HEK293 (cell line): ENCODE results near the gene ERAS.
"Not testable (repeated sequence)": the region's sequence is repeated elsewhere in the genome, so short reads cannot be mapped to it uniquely, and the experiment has no call there.

ENCODE experiments used
- CTCF ChIP-seq: fragments of 450-650 bp; formaldehyde crosslinking; IDR thresholded peaks from 2 replicates; pipeline ENCODE4 v1.5.1; 2016; ENCODE audit warnings: missing biosample characterization, missing genetic modification characterization
- KLF1 ChIP-seq: fragments of 450-650 bp; formaldehyde crosslinking; IDR thresholded peaks from 2 replicates; pipeline ENCODE4 v1.5.1; 2016; ENCODE audit warnings: missing biosample characterization, missing genetic modification characterization
- KLF16 ChIP-seq: fragments of 450-650 bp; formaldehyde crosslinking; IDR thresholded peaks from 2 replicates; pipeline ENCODE4 v1.5.1; 2017; ENCODE audit warnings: missing biosample characterization, missing genetic modification characterization
- SP3 ChIP-seq: fragments of 450-650 bp; formaldehyde crosslinking; IDR thresholded peaks from 2 replicates; pipeline ENCODE4 v1.5.1; 2016; ENCODE audit warnings: missing biosample characterization, missing genetic modification characterization
- ZBTB26 ChIP-seq: fragments of 450-650 bp; formaldehyde crosslinking; optimal IDR thresholded peaks from 2 replicates; pipeline ENCODE3; 2016; ENCODE audit warnings: missing biosample characterization, mild to moderate bottlenecking, missing genetic modification characterization
- ZNF121 ChIP-seq: fragments of 450-650 bp; formaldehyde crosslinking; IDR thresholded peaks from 2 replicates; pipeline ENCODE4 v1.5.1; 2016; ENCODE audit warnings: missing biosample characterization, missing genetic modification characterization
- ZSCAN4 ChIP-seq: fragments of 450-650 bp; formaldehyde crosslinking; IDR thresholded peaks from 2 replicates; pipeline ENCODE4 v1.5.1; 2017; ENCODE audit warnings: missing biosample characterization, missing genetic modification characterization

- TF ChIP-seq KLF1 (tag by site-specific recombination); KLF16; CTCF; ZSCAN4 (tag by site-specific recombination); ZBTB26 (tag by site-specific recombination); ZNF121 (tag by site-specific recombination); SP3 (tag by site-specific recombination): not testable (repeated sequence)
These were observed 27.2 kb downstream of the ERAS start for GRCh38 chrX:48853494-48853893.
